Stimulated activated naive CD4-positive, alpha-beta T cell treated with Interleukin-2 at 50 U/mL for 16 hours (primary cell): Measurements from ENCODE around the gene SPAG16.
"Not testable (repeated sequence)": the region's sequence is repeated elsewhere in the genome, so short reads cannot be mapped to it uniquely, and the experiment has no call there.

Source experiments
- DNase-seq: peaks from one replicate; lab custom pipeline; 2025; lab: John Stamatoyannopoulos, UW

Gene SPAG16

GRCh38 chr2:213703406-213704098 lies 419.3 kb downstream of the SPAG16 start:
- no peak for DNase-seq

GRCh38 chr2:213710164-213710563 lies 425.9 kb downstream of the SPAG16 start:
- no peak for DNase-seq

- DNase-seq, result not testable (repeated sequence)
Observed at GRCh38 chr2:213718411-213718810, 434.1 kb downstream of the SPAG16 start.

- DNase-seq, result no peak
Observed at GRCh38 chr2:213722565-213722964, 438.3 kb downstream of the SPAG16 start.

- no peak for DNase-seq
Observed at GRCh38 chr2:213723041-213723560, 438.8 kb downstream of the SPAG16 start.

- DNase-seq, result no peak
Observed at GRCh38 chr2:213723707-213724106, 439.4 kb downstream of the SPAG16 start.

- no peak for DNase-seq
Observed at GRCh38 chr2:213726101-213726500, 441.8 kb downstream of the SPAG16 start.

GRCh38 chr2:213733893-213734292 lies 449.6 kb downstream of the SPAG16 start:
- DNase-seq, result no peak

GRCh38 chr2:213740453-213740852 lies 456.2 kb downstream of the SPAG16 start:
- no peak for DNase-seq

GRCh38 chr2:213751446-213751845 lies 467.2 kb downstream of the SPAG16 start:
- no peak for DNase-seq

GRCh38 chr2:213752575-213752974 lies 468.3 kb downstream of the SPAG16 start:
- no peak for DNase-seq

- no peak for DNase-seq
Observed at GRCh38 chr2:213757525-213757924, 473.3 kb downstream of the SPAG16 start.

- no peak for DNase-seq
Observed at GRCh38 chr2:213763354-213763753, 479.1 kb downstream of the SPAG16 start.

- DNase-seq, result no peak
Observed at GRCh38 chr2:213763963-213764362, 479.7 kb downstream of the SPAG16 start.

- DNase-seq, result no peak
Observed at GRCh38 chr2:213764849-213765248, 480.6 kb downstream of the SPAG16 start.

- no peak for DNase-seq
Observed at GRCh38 chr2:213766062-213766461, 481.8 kb downstream of the SPAG16 start.

- DNase-seq, result no peak
Observed at GRCh38 chr2:213766465-213766901, 482.2 kb downstream of the SPAG16 start.

- DNase-seq, result no peak
Observed at GRCh38 chr2:213787869-213788268, 503.6 kb downstream of the SPAG16 start.

GRCh38 chr2:213789940-213790339 lies 505.7 kb downstream of the SPAG16 start:
- DNase-seq, result no peak

- no peak for DNase-seq
Observed at GRCh38 chr2:213792045-213792444, 507.8 kb downstream of the SPAG16 start.

- no peak for DNase-seq
Observed at GRCh38 chr2:213806125-213806726, 522.0 kb downstream of the SPAG16 start.

GRCh38 chr2:213816583-213816982 lies 532.3 kb downstream of the SPAG16 start:
- no peak for DNase-seq

GRCh38 chr2:213818436-213818835 lies 534.2 kb downstream of the SPAG16 start:
- no peak for DNase-seq

GRCh38 chr2:213834331-213834730 lies 550.1 kb downstream of the SPAG16 start:
- DNase-seq, result no peak
